GM19043 (cell line): ENCODE data around the gene LDLRAD3.
"Not testable (repeated sequence)": the region's sequence is repeated elsewhere in the genome, so short reads cannot be mapped to it uniquely, and the experiment has no call there.

Experiments
- ATAC-seq: cut with Tn5 transposase; IDR thresholded peaks from one replicate; pipeline ENCODE4 v1.9.1; 2021; ENCODE audit warnings: low read depth; ENCODE audit not compliant: unreplicated experiment

LDLRAD3 gene

GRCh38 chr11:35943713-35944502 lies at the start of gene LDLRAD3:
LDLRAD3 (plus strand) TSS chr11:35944062; CDS start chr11:35944099, 37 bp downstream.
- peak; percentile 58 for ATAC-seq

- no peak for ATAC-seq
Measured at GRCh38 chr11:35897019-35897418, 46.8 kb upstream of the LDLRAD3 start.

- no peak for ATAC-seq
Measured at GRCh38 chr11:35902961-35903360, 40.9 kb upstream of the LDLRAD3 start.

- no peak for ATAC-seq
Measured at GRCh38 chr11:35905646-35906276, 38.1 kb upstream of the LDLRAD3 start.

GRCh38 chr11:35906277-35906661 lies 37.6 kb upstream of the LDLRAD3 start:
- ATAC-seq = no peak

- ATAC-seq = no peak
Measured at GRCh38 chr11:35906681-35907080, 37.2 kb upstream of the LDLRAD3 start.

- peak; percentile 84 for ATAC-seq
Measured at GRCh38 chr11:35907648-35908431, 36.0 kb upstream of the LDLRAD3 start.

- ATAC-seq = peak; percentile 3
Measured at GRCh38 chr11:35908432-35908771, 35.5 kb upstream of the LDLRAD3 start.

GRCh38 chr11:35909511-35910265 lies 34.2 kb upstream of the LDLRAD3 start:
- no peak for ATAC-seq

- no peak for ATAC-seq
Measured at GRCh38 chr11:35911013-35911412, 32.8 kb upstream of the LDLRAD3 start.

- ATAC-seq = no peak
Measured at GRCh38 chr11:35911616-35912165, 32.2 kb upstream of the LDLRAD3 start.

- not testable (repeated sequence) for ATAC-seq
Measured at GRCh38 chr11:35912436-35912835, 31.4 kb upstream of the LDLRAD3 start.

GRCh38 chr11:35912883-35913624 lies 30.8 kb upstream of the LDLRAD3 start:
- ATAC-seq = no peak

- ATAC-seq = no peak
Measured at GRCh38 chr11:35914816-35915215, 29.0 kb upstream of the LDLRAD3 start.

GRCh38 chr11:35916270-35916669 lies 27.6 kb upstream of the LDLRAD3 start:
- ATAC-seq = no peak

GRCh38 chr11:35917676-35918075 lies 26.2 kb upstream of the LDLRAD3 start:
- no peak for ATAC-seq

GRCh38 chr11:35918716-35919115 lies 25.1 kb upstream of the LDLRAD3 start:
- no peak for ATAC-seq

GRCh38 chr11:35919244-35919643 lies 24.6 kb upstream of the LDLRAD3 start:
- no peak for ATAC-seq

- ATAC-seq = no peak
Measured at GRCh38 chr11:35923452-35923851, 20.4 kb upstream of the LDLRAD3 start.

- ATAC-seq = no peak
Measured at GRCh38 chr11:35924811-35925210, 19.1 kb upstream of the LDLRAD3 start.
